ENCODE measurements around the gene ZMAT5. TPM values are rescaled to one million over a fixed set of nuclear protein-coding genes. Genes with fewer than 3 reads are reported as not detected.

The ZMAT5 gene
- total RNA-seq, 1 donor from 2014 or later: 22.6 TPM

GRCh38 chr22:29784451-29785361 lies 17.9 kb upstream of the ZMAT5 start:
- POLR2A ChIA-PET: no interaction called here
- ATAC-seq (ENCODE audit: low read depth) (no peak), DNase-seq (no peak)
- Mint-ChIP-seq H3K36me3 (ENCODE audit: low read depth) (peaks cover 30% of the 10 kb centered on the region), H3K4me1 (peaks cover 8% of the 10 kb centered on the region), H3K9me3 (no peaks in the 10 kb centered on the region), H3K27ac (no peak overlapping the region), H3K4me3 (no peak overlapping the region), H3K27me3 (no peaks in the 10 kb centered on the region)
- intact Hi-C loops (cut with micrococcal nuclease): no loop called here
- TF ChIP-seq CTCF (IDR thresholded peaks at IDR 0.05): no peak
- CTCF ChIA-PET: no interaction called here

GRCh38 chr22:29782061-29782845 lies 15.4 kb upstream of the ZMAT5 start:
- no peak for TF ChIP-seq CTCF (IDR thresholded peaks at IDR 0.05)
- Mint-ChIP-seq H3K4me3 (no peak overlapping the region), H3K4me1 (peaks cover 8% of the 10 kb centered on the region), H3K9me3 (no peaks in the 10 kb centered on the region), H3K36me3 (ENCODE audit: low read depth) (peaks cover 6% of the 10 kb centered on the region), H3K27me3 (no peaks in the 10 kb centered on the region), H3K27ac (no peak overlapping the region)
- DNase-seq: no peak
- intact Hi-C loops (cut with micrococcal nuclease): no loop called here
- no peak for ATAC-seq (ENCODE audit: low read depth)
- ChIA-PET CTCF (no interaction called here), POLR2A (no interaction called here)

- no peak overlapping the region for H3K27ac Mint-ChIP-seq
These were observed 14.2 kb upstream of the ZMAT5 start for GRCh38 chr22:29780748-29781676.

GRCh38 chr22:29780220-29780619 lies 13.4 kb upstream of the ZMAT5 start:
- H3K4me3 Mint-ChIP-seq: no peak overlapping the region

More at GRCh38 chr22:29780748-29781676, 14.2 kb upstream of the ZMAT5 start:
- Mint-ChIP-seq H3K9me3 (no peaks in the 10 kb centered on the region), H3K4me3 (no peak overlapping the region), H3K4me1 (peaks cover 8% of the 10 kb centered on the region), H3K36me3 (ENCODE audit: low read depth) (no peaks in the 10 kb centered on the region), H3K27me3 (no peaks in the 10 kb centered on the region)
- no peak for TF ChIP-seq CTCF (IDR thresholded peaks at IDR 0.05)
- CTCF ChIA-PET: no interaction called here
- DNase-seq: no peak
- intact Hi-C loops (cut with micrococcal nuclease): no loop called here
- POLR2A ChIA-PET: interaction anchor here (0.6 kb wide), 1 partner anchor 26 kb away, joined by 3 read pairs; no protein-coding TSS in a partner anchor
- no peak for ATAC-seq (ENCODE audit: low read depth)

More at GRCh38 chr22:29780220-29780619, 13.4 kb upstream of the ZMAT5 start:
- ChIA-PET CTCF (no interaction called here), POLR2A (no interaction called here)
- TF ChIP-seq CTCF (IDR thresholded peaks at IDR 0.05): no peak
- H3K27me3 Mint-ChIP-seq: no peaks in the 10 kb centered on the region
- DNase-seq: no peak
- intact Hi-C loops (cut with micrococcal nuclease): no loop called here
- H3K36me3 Mint-ChIP-seq (ENCODE audit: low read depth): no peaks in the 10 kb centered on the region
- H3K27ac Mint-ChIP-seq: no peak overlapping the region
- no peak for ATAC-seq (ENCODE audit: low read depth)
- no peaks in the 10 kb centered on the region for H3K9me3 Mint-ChIP-seq
- peaks cover 8% of the 10 kb centered on the region for H3K4me1 Mint-ChIP-seq

All from activated B cell treated with CpG ODN at 0.5 μM for 24 hours (primary cell).